ENCODE measurements around the gene KAZALD1. TPM values are rescaled to one million over a fixed set of nuclear protein-coding genes. Genes with fewer than 3 reads are reported as not detected.

The KAZALD1 gene
- polyA plus RNA-seq, 3 donors, result 1.2 to 9.2 (median 3.1) TPM

DNA sequence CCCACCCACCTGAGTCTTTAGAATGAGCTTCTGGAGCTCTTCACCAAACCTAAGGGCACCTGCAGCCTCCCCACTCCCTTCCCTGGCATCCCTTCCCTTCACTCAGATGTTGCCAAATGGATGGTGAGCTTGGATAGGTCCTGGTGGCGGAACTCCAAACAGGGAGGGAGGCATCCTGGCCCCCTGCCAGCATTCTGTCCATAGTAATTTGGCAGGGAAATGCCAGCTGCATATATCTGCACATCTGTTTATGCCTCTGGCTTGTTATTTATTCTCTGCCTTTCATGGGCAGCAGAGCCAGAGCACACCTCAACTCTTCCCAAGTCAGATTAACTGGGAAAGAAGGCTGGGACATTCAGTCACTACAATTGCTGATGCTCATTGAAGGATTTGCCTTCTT is 18.1 kb downstream of the KAZALD1 start:
- WGBS, 3 donors, result 60 to 81% (median 77%) methylated on average over 1 of the region's 1 CpG
- H3K27ac ChIP-seq (ENCODE audit: low read depth, low read length), result no peak overlapping the region

DNA sequence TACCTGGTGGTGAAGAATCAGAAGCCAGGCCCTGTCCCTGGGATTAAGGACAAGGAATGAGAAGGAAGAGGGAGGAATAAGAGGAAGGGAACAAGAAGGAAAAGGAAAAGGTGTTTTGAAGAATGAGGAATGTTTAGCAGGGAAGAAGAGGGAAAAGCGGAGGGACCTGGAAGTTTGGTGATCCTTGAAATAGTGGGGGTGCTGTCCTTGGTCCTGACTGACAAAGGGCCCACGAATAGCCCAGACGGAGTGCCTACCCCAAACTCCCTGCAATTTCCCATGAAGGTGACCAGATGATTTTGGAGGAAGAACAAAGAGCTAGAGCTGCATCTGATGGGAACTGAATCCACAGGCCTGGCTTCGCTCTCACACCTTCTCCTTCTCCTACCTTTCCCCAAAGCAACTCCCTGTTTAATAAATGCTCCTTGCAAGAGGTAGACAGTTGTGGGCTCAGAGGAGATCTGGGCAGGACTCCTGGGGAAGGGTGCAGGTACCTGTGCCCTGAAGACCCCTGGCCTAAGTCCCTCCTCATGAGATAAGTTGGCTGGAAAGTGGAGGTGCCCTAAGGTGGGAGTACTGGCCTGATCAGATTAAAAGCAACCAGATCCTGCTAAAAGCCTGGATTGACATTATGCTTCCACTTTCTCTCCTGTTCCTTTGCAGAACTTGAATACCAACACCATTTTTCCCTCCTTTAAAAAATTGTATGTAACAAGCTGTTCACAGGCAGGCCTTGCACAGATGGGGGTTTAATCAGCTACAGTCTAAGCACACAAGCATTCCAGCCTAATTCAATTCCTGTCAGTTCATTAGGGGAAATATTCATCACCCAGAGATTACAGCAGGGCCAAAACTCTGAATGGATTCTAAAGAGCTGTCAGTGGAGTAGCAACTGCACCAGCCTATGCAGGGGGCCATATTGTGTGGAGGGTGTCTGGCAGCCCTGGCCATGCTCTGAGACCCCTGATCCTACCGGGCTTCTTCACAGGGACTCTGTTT is 19.4 kb downstream of the KAZALD1 start:
- 29 to 42% (median 39%) methylated on average over 5 of the region's 5 CpGs for WGBS, 3 donors
- H3K27ac ChIP-seq (ENCODE audit: low read depth, low read length), result no peak overlapping the region

DNA sequence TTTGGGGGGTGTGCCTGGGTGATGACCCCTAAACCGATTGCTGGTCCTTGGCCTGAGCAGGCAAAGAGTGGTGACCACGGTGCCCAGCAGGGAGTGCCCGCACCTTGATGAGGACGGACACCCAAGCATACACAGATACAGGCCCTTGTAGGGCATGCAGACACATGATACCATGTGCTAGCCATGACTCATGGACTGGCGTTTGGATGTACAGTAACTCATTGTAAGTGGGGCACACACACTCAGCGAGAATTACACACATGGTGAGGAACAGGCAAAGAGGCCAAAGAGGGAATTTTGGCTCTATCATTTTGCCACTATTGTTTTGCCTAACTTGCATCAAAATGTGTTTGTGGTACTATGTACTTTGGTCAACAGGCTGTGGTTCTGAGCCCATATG is 24.1 kb downstream of the KAZALD1 start:
- 57 to 85% (median 80%) methylated on average over 6 of the region's 6 CpGs for WGBS, 3 donors
- H3K27ac ChIP-seq (ENCODE audit: low read depth, low read length), result no peak overlapping the region

DNA sequence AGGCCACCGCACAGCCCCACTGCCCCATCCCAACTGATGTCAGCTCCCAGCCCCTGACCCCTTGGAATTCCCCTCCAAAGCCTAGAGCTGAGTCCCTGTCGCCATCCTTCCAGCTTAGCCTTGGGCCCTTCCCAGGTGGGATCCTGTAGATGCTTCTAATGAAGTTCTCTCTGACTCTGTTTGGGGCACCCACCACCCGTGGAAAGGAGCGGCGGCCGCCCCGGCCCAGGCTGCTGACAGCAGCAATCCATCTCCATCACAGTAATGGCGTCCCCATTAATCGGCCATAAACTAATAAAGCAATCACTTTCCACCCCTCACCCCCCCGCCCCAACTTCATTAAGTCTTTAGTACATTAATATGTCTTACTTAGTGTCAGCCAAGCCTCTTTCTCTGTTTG is 25.6 kb downstream of the KAZALD1 start:
- 42 to 53% (median 50%) methylated on average over 10 of the region's 10 CpGs for WGBS, 3 donors
- H3K27ac ChIP-seq (ENCODE audit: low read depth, low read length), result no peak overlapping the region

DNA sequence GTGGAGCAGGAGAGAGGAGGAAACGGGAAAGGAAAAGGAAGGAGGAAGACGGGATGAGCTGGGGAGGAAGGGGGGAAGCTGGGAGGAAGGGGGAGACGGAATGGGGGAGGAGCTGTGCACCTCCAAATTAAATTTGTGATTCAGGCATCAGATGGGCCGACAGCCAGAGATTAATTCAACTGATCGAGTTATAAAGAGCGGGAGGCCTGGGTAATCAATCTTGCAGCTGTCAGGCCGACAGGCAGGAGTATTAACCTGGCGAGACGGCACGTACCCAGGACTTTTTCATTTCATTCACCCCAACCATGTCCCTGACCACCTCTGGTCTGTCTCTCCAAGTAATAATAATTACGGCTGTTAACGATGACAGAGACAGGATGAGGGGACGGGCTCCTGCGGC is 26.2 kb downstream of the KAZALD1 start:
- H3K27ac ChIP-seq (ENCODE audit: low read depth, low read length), result no peak overlapping the region
- WGBS, 3 donors, result 16 to 18% (median 17%) methylated on average over 14 of the region's 14 CpGs

DNA sequence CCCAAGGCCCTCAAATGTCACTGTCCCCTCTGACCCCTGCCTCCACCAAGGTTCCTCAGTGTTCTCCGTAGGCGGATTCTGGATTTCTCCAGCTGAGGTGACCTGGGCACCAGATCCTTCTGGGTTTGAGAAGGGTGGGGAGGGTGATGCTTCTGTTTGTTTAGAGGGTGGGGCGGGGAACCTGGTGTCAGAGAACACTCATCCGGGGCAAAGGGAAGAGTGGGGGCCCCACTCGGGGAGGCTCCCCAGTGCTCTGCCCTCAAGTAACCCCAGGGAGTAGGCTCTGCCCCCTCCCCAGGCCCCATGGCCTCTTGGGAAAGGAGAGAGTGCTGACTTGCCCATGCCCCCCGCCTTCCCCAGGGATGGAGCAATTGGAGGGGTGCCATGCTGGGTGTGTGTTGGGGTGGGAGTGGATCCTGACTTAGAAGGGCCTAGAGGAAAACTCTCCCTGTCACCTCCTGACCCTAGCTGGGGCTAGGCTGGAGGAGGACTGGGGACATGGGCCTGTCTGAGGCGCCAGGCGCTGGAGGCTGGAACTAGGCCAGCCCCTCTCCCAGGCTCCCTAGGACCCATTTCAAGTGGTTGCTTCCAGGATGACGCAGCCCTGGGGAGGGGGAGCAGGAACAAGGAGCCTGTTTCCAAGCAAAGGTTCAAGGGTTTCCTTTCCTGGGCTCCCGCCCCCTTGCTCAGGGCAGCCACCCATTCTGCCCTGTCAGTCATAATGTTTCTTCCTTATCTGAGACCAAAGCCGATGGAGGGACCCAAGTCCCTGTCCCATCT is 27.9 kb downstream of the KAZALD1 start:
- WGBS, 3 donors, result 63 to 73% (median 72%) methylated on average over 11 of the region's 11 CpGs

DNA sequence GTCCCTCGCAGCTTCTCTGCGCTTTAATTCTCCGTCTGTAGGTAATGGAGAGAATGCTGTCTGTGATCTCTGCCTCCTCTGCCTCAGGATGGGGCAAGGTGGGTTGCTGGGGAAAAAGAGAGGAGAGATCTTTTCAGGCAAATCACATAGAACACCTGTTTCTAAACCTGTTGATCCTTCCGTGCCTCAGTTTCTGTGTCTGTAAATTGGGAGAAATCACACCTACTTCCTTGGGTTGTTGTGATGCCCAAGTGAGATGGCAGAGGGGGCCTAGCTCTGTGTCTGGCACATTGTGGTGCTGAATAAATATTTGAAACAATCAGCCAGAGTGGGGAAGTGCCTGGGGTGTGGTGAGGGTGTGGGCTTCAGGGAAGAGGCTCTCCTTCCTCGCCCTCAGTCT is 28.8 kb downstream of the KAZALD1 start:
- H3K27ac ChIP-seq (ENCODE audit: low read depth, low read length), result no peak overlapping the region
- WGBS, 3 donors, result 85 to 94% (median 90%) methylated on average over 5 of the region's 5 CpGs

More for the DNA sequence above, 27.9 kb downstream of the KAZALD1 start:
- no peak overlapping the region for H3K27ac ChIP-seq (ENCODE audit: low read depth, low read length)

DNA sequence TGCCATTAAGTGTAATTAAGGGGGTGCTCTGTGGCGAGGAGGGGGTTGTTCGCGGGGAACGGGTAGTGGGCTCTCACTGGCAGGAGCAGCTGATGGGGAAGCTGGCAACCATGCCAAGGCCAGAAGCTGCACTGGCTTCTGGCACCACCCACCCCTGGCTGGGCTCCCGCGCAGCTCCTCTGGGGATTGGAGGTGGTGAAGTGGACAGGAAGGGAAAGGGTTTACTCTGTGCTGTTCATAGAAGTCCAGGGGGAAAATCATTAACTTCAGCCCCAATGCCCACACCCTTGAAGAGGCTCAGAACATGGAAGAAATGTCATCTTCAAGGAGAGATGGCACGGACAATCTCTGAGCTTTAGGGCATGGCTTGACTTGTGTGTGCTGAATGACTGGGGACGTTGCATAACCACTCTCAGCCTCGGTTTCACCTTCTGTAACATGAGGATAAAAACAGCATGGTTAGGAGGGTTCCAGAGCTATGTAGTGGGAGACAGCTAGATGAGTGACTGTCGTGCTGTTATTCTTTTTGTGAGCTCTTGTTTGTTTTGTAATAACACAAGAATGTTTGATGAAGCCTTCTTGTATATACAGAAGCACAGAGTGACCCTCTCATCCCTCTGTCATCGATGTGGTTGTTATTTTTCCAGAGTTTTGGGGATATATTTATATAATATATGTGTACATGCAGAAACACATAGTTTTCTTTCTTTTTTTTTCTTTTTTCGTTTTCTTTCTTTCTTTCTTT is 29.9 kb downstream of the KAZALD1 start:
- no peak overlapping the region for H3K27ac ChIP-seq (ENCODE audit: low read depth, low read length)
- 61 to 74% (median 74%) methylated on average over 12 of the region's 12 CpGs for WGBS, 3 donors

DNA sequence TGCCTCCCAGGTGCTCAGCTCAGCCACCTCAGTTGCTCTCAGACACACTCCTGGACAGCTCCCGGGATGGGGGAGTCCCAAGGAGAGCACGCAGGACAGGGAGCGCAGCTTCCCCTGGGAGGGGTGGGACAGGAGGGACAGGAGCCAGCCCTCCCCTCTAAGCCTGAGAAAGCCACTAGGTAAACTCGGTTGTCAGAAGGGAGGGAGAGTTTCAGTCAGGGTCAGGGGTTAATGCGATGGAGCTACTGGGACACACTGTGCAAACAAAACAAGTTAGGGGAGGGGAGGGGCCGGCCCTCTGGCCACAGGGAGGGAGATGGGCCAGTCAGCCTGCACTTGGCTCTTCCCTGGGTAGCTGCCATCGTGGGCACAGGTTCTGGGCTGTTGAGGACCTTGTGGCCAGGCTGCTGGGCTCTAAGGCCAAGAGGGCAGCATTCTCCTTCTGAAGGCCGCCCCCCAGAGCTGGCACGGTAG is 31.1 kb downstream of the KAZALD1 start:
- H3K27ac ChIP-seq (ENCODE audit: low read depth, low read length), result no peak overlapping the region
- WGBS, 3 donors, result 32 to 49% (median 45%) methylated on average over 9 of the region's 9 CpGs

DNA sequence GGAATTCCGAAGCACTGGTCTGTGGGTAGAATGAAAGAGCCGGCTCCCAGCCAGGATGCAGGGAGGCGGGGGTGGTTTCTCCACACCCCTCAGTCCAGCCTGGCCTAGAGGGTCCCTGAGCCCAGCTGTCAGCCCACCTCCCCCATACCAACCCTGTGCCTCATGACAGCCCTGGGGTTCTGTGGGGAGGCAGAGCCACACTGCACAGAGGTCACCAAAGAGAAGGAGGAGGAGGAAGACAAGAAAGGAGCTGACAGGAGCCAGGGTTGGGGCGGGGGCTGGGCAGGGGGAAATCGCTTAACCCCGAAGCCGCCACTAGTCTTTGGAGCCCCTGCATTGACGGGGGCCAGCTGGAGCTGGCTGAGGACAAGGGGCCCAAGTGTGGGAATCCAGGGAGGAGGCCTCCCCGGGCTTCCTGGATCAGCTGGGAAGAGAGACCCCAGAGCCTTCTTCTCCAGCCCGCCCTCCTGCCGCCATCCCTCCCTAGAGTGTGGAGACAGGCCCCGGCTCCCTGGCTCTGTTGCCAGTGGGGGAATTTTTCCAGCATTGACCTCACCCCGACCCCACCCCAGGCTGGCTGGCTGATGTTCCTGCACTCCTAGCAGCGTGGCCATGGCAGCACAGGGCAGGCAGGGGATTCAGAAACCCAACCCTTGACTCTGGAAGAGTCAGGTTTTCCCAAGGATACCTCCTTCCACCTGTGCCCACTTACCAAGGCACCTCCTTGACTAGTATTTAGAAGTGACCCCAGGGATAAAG is 32.5 kb downstream of the KAZALD1 start:
- no peak overlapping the region for H3K27ac ChIP-seq (ENCODE audit: low read depth, low read length)
- 54 to 63% (median 60%) methylated on average over 14 of the region's 14 CpGs for WGBS, 3 donors

DNA sequence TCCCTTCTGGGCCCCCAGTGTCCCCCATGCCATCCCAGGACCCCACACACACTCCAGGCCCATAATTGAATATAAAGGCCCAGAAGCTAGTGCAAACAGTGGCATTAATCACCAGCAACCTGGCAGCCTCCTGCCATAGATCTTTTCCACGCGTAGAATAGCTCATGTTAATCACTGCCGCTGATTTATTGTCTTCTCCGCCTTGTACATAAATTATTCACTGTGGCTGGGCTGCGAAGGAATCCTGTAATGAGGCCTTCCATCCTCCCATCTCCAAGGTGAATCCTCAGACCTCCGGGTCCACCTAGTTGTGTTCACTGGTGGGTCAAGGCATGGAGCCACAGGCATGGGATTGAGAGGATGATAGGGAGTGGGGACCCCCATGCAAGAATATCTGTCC is 33.2 kb downstream of the KAZALD1 start:
- WGBS, 3 donors, result 66 to 75% (median 68%) methylated on average over 6 of the region's 6 CpGs
- H3K27ac ChIP-seq (ENCODE audit: low read depth, low read length), result no peak overlapping the region

DNA sequence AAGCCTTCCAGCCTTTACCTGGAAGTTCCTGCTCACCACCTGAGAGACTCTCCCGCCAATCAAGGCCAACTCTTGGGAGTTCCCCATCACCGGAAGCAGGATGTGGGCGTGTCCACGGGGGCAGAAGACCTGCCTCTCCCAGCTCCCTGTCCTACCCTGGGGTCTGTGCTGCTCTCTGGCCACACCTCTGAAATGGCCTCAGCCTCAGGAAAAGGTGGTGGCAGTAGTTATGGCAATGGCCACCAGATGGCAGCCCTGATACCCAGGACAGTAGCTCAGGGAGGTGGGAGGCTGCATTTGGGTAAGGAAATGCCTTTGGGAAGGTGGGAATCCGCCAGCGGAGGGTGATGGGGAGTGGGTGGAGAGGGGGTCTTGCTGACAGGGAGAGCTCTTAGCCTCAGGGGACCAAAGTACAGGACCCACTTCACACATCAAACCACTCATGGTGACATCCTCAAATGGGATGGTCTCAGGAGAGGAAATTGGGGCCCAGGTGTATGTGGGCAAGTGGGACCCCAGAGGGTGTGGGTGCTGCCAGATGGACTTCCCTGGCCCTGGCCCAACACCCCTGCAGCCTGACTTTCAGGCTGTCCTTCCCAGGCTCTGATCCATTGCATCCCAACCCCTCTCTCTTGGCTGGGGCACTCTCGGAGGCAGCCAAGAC is 33.9 kb downstream of the KAZALD1 start:
- no peak overlapping the region for H3K27ac ChIP-seq (ENCODE audit: low read depth, low read length)
- WGBS, 3 donors, result 12 to 23% (median 20%) methylated on average over 7 of the region's 7 CpGs

DNA sequence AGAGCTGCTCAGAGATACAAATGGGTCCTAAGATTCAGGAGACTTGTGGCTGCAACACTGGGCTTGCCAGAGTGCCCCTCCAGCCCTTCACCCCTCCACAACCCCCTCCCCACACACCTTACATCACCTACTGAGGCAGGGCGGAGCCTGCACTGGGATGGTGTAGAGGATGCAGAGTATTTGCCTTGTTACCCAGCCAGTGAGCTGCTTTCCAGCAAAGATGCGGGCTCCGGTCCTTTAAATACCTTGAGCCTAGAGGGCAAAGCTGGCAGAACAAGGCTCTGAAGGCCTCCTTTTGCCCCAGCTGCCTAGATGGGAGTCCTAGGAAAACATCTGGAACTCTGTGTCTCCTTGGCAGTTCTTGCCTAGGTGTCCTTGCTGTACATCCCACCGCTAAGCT is 34.6 kb downstream of the KAZALD1 start:
- whole genome bisulfite sequencing, 3 donors, result 84 to 92% (median 89%) methylated on average over 4 of the region's 4 CpGs
- no peak overlapping the region for H3K27ac ChIP-seq (ENCODE audit: low read depth, low read length)

DNA sequence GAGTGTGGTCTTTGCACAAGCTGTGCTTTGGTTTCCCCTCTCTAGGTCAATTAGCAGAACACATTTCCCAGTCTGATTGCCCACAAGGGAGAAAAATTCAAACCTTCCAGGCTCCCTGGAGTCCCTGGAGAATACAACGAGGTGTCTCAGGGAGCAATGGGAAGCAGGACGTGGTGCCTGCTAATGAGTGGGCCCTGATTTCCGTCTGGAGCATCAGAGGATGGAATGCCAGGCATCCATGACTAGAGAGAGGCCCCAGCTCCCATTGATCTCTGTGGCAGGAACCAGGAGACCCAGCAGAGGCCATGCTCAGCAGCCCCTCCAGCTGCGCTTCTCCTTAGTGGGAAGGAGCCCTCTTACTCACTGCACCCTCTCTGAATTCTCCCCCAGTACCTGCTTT is 36.1 kb downstream of the KAZALD1 start:
- no peak overlapping the region for H3K27ac ChIP-seq (ENCODE audit: low read depth, low read length)
- 36 to 60% (median 56%) methylated on average over 4 of the region's 4 CpGs for WGBS, 3 donors

DNA sequence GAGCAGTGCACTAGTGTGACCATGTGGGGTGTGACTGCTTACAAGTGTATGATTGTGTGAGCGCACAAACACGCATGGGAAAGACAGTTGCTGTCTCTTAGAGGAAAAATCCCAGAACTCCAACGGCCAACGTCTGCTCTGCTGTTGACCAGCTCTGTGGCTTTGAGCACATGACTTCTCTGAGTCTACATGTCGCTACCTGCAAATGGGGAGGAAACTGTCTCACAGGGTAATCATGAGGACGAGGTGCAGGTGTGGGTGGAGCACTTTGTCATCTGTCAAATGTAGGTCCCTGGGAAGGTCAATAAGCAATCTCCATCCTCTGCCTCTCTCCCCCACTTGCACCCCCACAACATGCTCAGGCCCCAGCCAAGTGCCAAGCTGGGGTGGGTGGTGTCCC is 38.1 kb downstream of the KAZALD1 start:
- 62 to 70% (median 63%) methylated on average over 6 of the region's 6 CpGs for WGBS, 3 donors
- H3K27ac ChIP-seq (ENCODE audit: low read depth, low read length), result no peak overlapping the region

DNA sequence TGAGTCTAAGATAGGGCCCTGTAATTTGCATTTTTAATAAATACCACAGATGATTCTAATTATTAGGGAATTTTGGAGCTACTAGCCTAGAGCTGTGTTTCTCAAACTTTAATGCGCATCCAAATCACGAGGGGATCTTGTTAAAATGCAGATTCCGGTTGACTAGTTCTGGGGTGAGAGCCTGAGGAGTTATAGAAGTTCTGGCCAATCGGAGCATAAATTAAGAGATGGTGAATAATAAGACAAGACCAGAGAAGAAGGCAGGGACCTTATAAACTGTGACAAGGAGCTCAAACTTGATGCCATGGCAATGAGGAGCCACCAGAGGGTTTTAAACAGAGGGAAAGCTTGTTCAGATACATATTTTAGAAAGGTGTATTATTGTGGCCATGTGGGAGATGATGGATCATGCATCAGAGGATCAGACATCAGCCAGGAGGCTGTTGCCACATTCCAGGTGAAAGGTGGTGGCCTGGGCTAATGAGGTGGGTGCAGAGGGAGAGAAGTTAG is 39.6 kb downstream of the KAZALD1 start:
- no peak overlapping the region for H3K27ac ChIP-seq (ENCODE audit: low read depth, low read length)
- WGBS, 3 donors, result 70 to 76% (median 71%) methylated on average over 4 of the region's 4 CpGs

DNA sequence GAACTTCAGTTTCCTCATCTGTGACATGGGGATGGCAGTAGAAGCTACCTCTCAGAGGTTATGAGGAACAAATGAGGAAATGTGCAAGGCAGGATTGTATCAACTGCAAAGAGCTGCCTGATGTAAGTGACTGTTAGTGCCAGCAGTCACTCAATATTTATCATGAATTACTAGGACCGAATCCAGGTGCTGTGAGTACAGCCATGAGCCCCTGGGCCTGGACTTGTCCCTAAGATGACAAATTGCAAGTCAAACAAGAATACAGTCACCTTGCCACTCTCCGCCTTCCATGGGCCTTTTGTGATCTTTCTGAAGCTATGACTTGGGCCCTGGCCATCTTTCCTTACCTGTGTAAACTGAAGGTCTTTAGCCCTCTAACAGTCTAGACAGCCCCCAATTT is 41.6 kb downstream of the KAZALD1 start:
- H3K27ac ChIP-seq (ENCODE audit: low read depth, low read length), result no peak overlapping the region
- 35 to 82% (median 81%) methylated on average over 2 of the region's 2 CpGs for WGBS, 3 donors
